Fibroblast of lung (primary cell): Measurements from ENCODE around the gene CTNNA2.

Experiments
- EZH2 ChIP-seq: IDR thresholded peaks from 2 replicates; pipeline ENCODE4 v1.5.1; 2012; ENCODE audit warnings: low read length, control low read depth, mild to moderate bottlenecking; ENCODE audit errors: missing control alignments
- TF ChIP-seq, protein P1 (sequence below), 2 donors: IDR thresholded peaks in 1 of 2; conservative IDR thresholded peaks in 1 of 2; 1 replicate in 1 of 2; 2 replicates in 1 of 2; pipeline ENCODE4 v1.5.1; 2011 to 2012; ENCODE audit warnings: low read length in 2 of 2, control low read depth in 1 of 2, inconsistent platforms in 1 of 2, low read depth in 1 of 2, mild to moderate bottlenecking in 1 of 2

GRCh38 chr2:79774016-79774415 lies 261.2 kb downstream of the CTNNA2 start:
- TF ChIP-seq, protein P1, sequence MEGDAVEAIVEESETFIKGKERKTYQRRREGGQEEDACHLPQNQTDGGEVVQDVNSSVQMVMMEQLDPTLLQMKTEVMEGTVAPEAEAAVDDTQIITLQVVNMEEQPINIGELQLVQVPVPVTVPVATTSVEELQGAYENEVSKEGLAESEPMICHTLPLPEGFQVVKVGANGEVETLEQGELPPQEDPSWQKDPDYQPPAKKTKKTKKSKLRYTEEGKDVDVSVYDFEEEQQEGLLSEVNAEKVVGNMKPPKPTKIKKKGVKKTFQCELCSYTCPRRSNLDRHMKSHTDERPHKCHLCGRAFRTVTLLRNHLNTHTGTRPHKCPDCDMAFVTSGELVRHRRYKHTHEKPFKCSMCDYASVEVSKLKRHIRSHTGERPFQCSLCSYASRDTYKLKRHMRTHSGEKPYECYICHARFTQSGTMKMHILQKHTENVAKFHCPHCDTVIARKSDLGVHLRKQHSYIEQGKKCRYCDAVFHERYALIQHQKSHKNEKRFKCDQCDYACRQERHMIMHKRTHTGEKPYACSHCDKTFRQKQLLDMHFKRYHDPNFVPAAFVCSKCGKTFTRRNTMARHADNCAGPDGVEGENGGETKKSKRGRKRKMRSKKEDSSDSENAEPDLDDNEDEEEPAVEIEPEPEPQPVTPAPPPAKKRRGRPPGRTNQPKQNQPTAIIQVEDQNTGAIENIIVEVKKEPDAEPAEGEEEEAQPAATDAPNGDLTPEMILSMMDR (conservative IDR thresholded peaks at IDR 0.05 in 1 of 2, IDR thresholded peaks at IDR 0.05 in 1 of 2; ENCODE audit: low read depth in 1 of 2, low read length in 2 of 2), result no peak
- no peak for TF ChIP-seq EZH2
